IPS-NIHi11 (cell line): ENCODE data around the gene STX3.
A peak's percentile ranks its signal among the peaks of the same experiment; 100 is the strongest.

Experiments used
- DNase-seq: peaks from one replicate; pipeline ENCODE4 v3.0.0; 2012; ENCODE audit warnings: mixed read lengths, low spot score

Gene STX3

GRCh38 chr11:59754859-59755700 is at the start of gene STX3:
Gene STX3, plus strand, starts transcription at chr11:59755376. Its CDS starts 230 bp downstream, at chr11:59755606.
- peak; percentile 91 for DNase-seq

- no peak for DNase-seq
Observed at GRCh38 chr11:59706518-59707285, 48.5 kb upstream of the STX3 start.

GRCh38 chr11:59707371-59707770 is 47.8 kb upstream of the STX3 start:
- DNase-seq, result no peak

GRCh38 chr11:59708537-59708936 is 46.6 kb upstream of the STX3 start:
- no peak for DNase-seq

GRCh38 chr11:59710136-59710847 is 44.9 kb upstream of the STX3 start:
- no peak for DNase-seq

GRCh38 chr11:59713745-59714144 is 41.4 kb upstream of the STX3 start, which contains the start of gene OR10V1:
Gene OR10V1, minus strand, starts transcription at chr11:59713845. Its CDS starts 0 bp downstream, at chr11:59713845.
- DNase-seq, result no peak

GRCh38 chr11:59716051-59716450 is 39.1 kb upstream of the STX3 start:
- DNase-seq, result no peak

- no peak for DNase-seq
Observed at GRCh38 chr11:59719556-59719955, 35.6 kb upstream of the STX3 start.

GRCh38 chr11:59724066-59724465 is 31.1 kb upstream of the STX3 start:
- no peak for DNase-seq

- no peak for DNase-seq
Observed at GRCh38 chr11:59727426-59727825, 27.8 kb upstream of the STX3 start.

- DNase-seq, result no peak
Observed at GRCh38 chr11:59728154-59728553, 27.0 kb upstream of the STX3 start.

GRCh38 chr11:59728913-59729312 is 26.3 kb upstream of the STX3 start:
- no peak for DNase-seq

- no peak for DNase-seq
Observed at GRCh38 chr11:59729834-59730233, 25.3 kb upstream of the STX3 start.

GRCh38 chr11:59730896-59731565 is 24.1 kb upstream of the STX3 start:
- DNase-seq, result no peak

GRCh38 chr11:59746111-59746510 is 9.1 kb upstream of the STX3 start:
- no peak for DNase-seq

- peak; percentile 89 for DNase-seq
Observed at GRCh38 chr11:59753650-59754493, 1.3 kb upstream of the STX3 start.

GRCh38 chr11:59754494-59754858 is 700 bp upstream of the STX3 start:
- DNase-seq, result peak; percentile 29

- DNase-seq, result peak; percentile 69
Observed at GRCh38 chr11:59755701-59756557, 753 bp downstream of the STX3 start.

- no peak for DNase-seq
Observed at GRCh38 chr11:59756558-59756840, 1.3 kb downstream of the STX3 start.

- DNase-seq, result no peak
Observed at GRCh38 chr11:59756845-59757244, 1.7 kb downstream of the STX3 start.
